Activated CD4-positive, CD25-positive, alpha-beta regulatory T cell treated with anti-CD3 and anti-CD28 coated beads, Interleukin-2, amount 50 U/mL, for 24 hours (primary cell): Measurements from ENCODE around the gene TMEM129.
"Not testable (repeated sequence)": the region's sequence is repeated elsewhere in the genome, so short reads cannot be mapped to it uniquely, and the experiment has no call there.

ENCODE experiments used
- ATAC-seq, 2 donors: fragments of 150-1000 bp; cut with Tn5 transposase; one replicate each; pipeline ENCODE4 v1.10.0; 2021; ENCODE audit warnings: mild to moderate bottlenecking in 1 of 2, moderate library complexity in 1 of 2

TMEM129 gene

DNA sequence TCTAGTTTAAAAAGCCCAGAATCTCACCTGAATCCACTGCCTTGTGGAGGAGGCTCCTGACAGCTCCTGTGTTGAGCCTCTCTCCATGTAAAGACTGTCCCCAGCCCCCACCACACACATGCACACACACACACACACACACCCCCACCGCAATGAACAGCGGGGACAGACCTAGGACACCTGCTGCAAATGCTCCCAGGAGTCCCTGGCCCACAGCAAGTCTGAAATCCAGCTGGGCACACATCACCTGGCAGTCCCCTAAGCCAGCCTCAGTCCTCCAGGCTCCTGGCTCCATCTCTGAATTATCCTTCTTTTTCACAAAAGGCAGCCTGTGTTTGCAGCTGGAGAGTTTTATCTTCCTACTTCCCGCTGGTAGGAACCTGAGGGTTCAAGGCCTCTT, 30.4 kb downstream of the TMEM129 start:
- no peak for ATAC-seq

DNA sequence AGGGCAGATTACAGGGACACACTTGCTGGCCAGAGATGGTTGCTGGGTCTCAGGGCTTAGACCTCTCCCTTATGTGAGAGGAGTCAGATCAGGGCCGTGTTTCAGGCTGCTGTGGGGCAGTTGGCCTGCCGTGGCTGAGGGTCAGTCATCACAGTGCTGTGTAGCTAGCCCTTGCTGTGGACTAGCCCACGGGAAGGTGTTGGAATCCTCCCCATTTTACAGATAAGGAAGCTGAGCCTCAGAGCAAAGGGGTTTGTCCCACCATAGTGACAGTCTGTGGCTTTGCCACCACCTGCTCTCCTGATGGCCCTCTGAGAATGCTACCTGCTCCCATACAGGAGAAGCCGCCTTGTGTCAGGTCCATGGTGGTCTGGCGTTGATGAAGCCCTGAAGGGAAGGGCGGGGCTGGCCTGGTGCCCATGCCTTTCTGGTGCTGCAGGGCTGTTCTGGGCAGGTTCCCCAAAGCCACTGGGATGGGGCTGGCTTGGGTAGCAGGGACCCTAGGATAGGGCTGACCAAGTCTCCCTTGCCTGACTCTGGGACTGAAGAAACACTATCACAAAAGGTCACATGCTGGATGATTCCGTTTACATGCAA, 34.6 kb downstream of the TMEM129 start:
- no peak for ATAC-seq

GRCh38 chr4:1685235-1686150, 35.6 kb downstream of the TMEM129 start:
- no peak for ATAC-seq

GRCh38 chr4:1684506-1685234, 36.5 kb downstream of the TMEM129 start:
- ATAC-seq: peak in 1 of 2 donors; percentile 8

GRCh38 chr4:1683736-1684505, 37.2 kb downstream of the TMEM129 start, which contains the start of gene FAM53A:
Gene FAM53A, minus strand, starts transcription at chr4:1684313. Its CDS starts 15,572 bp downstream, at chr4:1668741.
- peak; percentile 90 to 91 for ATAC-seq

GRCh38 chr4:1683261-1683735, 37.8 kb downstream of the TMEM129 start:
- no peak for ATAC-seq

DNA sequence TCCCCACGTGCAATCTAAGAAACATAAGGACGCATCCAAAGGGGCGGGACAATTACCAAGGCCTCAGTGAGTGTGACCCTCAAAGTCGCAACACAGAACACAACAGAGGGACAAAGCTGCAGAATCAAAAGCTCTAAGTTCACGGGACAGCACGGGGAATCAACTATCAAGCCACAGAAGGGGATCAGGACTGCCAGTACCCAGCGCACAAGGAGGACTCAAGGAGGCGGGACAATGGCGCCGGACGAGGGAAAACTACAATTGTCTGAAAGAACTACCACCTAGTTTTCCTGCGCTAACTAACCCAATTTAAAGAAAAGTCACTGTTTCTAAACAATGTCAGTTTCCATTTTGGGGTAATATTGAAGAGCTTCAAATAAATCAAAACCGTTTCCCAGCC, 38.3 kb downstream of the TMEM129 start:
- no peak for ATAC-seq

- ATAC-seq: no peak
These were observed 42.9 kb downstream of the TMEM129 start for GRCh38 chr4:1678244-1678643.

- ATAC-seq: no peak
These were observed 44.3 kb downstream of the TMEM129 start for GRCh38 chr4:1676605-1677525.

DNA sequence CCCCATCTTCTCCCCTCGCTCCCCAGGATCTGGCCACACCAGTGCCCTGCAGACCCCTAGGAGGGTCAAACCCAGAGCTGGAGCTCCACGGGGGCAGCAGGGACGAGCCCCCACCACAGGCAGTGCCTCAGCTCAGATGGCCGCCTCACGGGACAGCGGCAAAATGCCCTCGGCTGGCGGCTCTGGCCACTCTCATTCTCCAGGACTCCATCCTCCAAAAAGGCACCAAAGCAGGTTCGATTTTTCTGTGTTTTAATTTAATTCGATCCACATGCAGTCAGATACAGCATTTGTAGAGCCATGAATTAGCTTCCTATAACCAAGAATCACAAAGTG, 45.4 kb downstream of the TMEM129 start:
- ATAC-seq: no peak

DNA sequence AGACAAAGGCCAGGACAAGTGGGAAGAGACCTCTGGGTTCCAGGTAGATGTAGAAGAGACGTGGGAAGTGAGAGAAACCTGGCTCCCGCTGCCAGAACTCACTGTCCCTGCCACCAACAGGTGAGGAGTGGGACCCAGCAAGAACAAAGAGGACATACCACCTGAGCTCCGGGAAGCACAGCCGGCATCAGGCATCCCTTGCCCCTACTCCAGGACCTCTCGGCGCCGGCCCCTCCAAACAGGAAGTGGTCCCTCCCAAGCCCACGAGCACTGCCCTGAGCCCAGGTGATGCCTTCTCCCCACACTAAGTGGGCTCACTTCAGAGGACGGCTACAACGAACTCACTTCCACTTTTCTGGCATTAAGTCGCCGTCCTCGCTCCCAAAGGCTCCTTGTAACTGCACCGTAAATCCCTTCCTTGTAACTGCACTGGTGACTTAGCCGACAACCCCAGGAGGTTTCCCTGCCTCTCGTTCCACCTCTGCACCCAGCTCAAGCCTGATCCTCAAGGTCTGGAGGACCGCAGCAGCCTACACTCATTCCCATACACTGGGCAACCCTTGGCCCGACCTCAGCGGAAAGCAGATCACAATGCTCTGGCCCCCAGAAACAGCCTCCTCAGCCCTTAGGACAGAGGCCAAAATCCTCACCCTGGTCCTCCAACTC, 45.9 kb downstream of the TMEM129 start:
- no peak for ATAC-seq

DNA sequence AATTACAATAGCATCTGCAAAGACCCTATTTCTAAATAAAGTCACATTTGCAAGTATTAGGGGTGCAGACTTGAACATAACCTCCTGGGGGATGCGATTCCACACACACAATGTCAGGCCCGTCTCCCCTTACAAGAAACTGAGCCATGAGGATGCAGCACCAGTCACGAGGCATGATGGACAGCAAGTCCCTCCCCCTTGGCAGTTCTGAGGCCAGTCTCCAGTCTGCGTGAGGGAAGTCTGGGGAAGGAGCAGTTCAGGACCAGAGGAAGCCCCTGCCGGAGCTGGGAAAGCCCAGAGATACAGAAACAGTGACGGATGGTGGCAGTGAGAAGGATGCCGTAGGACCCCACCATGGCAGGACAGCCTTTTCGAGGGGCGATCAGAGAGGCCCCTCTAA, 46.4 kb downstream of the TMEM129 start:
- no peak for ATAC-seq

DNA sequence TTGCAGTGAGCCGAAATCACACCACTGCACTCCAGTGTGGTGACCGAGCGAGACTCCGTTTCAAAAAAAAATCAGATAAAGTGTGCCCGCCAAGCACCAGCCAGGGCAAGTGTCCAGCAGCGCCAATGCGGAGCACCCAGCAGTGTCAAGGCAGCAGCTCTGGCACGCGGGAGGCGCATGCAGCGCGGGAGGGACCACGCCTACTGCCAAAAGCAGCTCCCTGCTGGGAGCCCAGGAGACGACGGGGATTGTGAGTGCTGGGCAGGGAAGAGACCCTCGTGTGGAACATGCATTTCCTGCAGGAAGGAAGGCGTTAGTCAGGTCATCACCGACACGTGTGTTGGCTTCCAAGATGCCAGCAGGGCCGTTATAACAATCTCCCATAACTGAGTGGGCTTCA, 47.5 kb downstream of the TMEM129 start:
- no peak for ATAC-seq

DNA sequence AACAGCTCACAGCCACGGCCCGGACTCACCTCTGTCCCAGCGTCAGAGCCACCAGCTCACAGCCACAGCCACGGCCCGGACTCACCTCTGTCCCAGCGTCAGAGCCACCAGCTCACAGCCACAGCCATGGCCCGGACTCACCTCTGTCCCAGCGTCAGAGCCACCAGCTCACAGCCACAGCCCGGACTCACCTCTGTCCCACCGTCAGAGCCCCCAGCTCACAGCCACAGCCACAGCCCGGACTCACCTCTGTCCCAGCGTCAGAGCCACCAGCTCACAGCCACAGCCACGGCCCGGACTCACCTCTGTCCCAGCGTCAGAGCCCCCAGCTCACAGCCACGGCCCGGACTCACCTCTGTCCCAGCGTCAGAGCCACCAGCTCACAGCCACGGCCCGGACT, 50.1 kb downstream of the TMEM129 start:
- ATAC-seq: not testable (repeated sequence)

GRCh38 chr4:1670279-1670678, 50.8 kb downstream of the TMEM129 start:
- no peak for ATAC-seq

GRCh38 chr4:1669850-1670249, 51.3 kb downstream of the TMEM129 start:
- ATAC-seq: no peak

DNA sequence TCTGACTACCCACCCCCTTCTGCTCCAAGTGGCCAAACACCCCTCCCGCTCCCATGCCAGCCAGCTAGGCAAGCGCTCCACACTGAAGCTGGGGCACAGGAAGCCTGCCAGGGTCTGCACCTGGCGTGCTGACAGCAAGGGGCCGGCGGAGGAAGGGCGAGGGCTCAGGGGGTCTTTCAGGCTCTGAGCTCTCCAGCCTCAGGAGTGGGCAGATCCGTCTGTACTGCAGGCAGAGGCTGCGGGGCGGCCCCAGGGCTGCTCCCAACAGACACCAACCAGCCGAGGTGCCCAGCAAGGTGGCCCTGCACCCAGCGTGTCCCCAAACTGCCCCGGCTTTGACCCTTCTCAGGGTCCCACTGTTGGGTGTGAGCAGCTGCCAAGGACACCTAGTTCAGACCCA, 51.9 kb downstream of the TMEM129 start:
- no peak for ATAC-seq

GRCh38 chr4:1668488-1668840, 52.7 kb downstream of the TMEM129 start:
- ATAC-seq: no peak

- no peak for ATAC-seq
These were observed 53.9 kb downstream of the TMEM129 start for GRCh38 chr4:1667273-1667672.

DNA sequence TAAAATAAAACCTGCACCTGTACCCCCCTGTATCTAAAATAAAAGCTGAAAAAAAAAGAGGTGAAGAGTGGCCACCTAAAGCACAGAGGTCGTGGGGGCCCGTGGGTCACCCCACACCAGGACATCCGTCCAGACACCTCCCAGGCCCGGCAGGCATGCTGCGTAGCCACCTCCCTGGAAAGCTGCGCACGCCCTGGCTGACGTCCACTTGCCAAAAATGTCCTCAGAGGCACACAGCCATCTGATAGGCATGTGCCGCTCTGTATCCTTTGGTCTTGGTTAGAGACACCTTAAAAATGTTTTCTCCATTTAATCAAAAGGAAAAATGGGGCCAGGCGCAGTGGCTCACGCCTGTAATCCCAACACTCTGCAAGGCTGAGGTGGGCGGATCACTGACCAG, 54.7 kb downstream of the TMEM129 start:
- ATAC-seq: no peak
